Prostate gland (tissue), 2 donors: Measurements from ENCODE around the gene ZNF273.

Source experiments
- POLR2A ChIP-seq: fragments of 450-650 bp; IDR thresholded peaks from one replicate; pipeline ENCODE4 v1.6.1; 2016; ENCODE audit warnings: antibody characterized with exemption, mild to moderate bottlenecking
- TF ChIP-seq, protein P1 (sequence below), 4 experiments: fragments of 200-600 bp in 2 of 4; fragments of 450-650 bp in 2 of 4; sonication (generic) in 2 of 4; IDR thresholded peaks; 1 replicate in 3 of 4; 2 replicates in 1 of 4; pipeline ENCODE4 v1.5.1; 2016 to 2019; ENCODE audit warnings: antibody characterized with exemption in 4 of 4, mild to moderate bottlenecking in 2 of 4, moderate library complexity in 2 of 4

DNA sequence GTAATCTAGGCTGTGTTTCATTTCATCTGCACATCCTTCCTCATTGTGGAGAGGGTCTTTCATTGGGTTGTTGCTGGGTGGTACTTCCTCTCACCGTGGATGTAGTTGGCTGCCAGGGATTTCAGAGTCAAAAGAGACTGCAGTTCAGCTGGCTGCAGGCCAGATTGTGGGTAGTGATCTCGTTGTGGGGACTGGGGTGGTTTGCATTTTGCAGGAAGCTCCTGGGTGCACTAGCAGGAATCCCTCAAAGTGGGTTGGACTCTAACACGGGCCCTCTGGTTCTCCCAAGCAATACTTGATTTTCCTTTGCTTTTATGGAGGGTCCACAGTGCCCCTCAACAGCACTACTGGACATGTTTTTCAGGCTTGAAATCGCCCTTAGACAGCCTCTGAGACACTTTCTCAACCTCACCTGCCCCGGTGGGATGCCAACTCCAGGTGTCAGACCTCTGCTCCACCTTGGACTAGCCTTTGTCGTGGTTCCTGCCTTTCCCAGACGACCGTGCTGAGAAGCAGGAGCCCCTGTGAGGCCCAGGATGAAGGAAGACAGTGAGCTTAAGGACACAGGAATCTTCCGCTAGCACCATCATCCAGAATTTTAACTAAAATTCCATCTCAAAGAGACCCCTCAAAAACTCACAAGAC lies 23.9 kb upstream of the ZNF273 start:
- TF ChIP-seq, protein P1, sequence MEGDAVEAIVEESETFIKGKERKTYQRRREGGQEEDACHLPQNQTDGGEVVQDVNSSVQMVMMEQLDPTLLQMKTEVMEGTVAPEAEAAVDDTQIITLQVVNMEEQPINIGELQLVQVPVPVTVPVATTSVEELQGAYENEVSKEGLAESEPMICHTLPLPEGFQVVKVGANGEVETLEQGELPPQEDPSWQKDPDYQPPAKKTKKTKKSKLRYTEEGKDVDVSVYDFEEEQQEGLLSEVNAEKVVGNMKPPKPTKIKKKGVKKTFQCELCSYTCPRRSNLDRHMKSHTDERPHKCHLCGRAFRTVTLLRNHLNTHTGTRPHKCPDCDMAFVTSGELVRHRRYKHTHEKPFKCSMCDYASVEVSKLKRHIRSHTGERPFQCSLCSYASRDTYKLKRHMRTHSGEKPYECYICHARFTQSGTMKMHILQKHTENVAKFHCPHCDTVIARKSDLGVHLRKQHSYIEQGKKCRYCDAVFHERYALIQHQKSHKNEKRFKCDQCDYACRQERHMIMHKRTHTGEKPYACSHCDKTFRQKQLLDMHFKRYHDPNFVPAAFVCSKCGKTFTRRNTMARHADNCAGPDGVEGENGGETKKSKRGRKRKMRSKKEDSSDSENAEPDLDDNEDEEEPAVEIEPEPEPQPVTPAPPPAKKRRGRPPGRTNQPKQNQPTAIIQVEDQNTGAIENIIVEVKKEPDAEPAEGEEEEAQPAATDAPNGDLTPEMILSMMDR (IDR thresholded peaks at IDR 0.05) = no peak
- TF ChIP-seq POLR2A = no peak
